GM12878 (cell line): ENCODE data around the gene PPFIA4. TPM values are rescaled to one million over a fixed set of nuclear protein-coding genes. Genes with fewer than 3 reads are reported as not detected.

Source experiments
- ATAC-seq: fragments of 200-7000 bp; cut with Tn5 transposase; 3 replicates; pipeline ENCODE4 v1.9.1; 2020; ENCODE audit warnings: mild to moderate bottlenecking, moderate library complexity
- Bru-seq: library from RNA; stranded (reverse); fragments of 400-500 nt; gene quantifications from one replicate; lab custom pipeline; 2021; lab: Mats Ljungman, UMichigan
- BruChase-seq, 2 experiments: library from RNA; stranded (reverse); fragments of 400-500 nt; gene quantifications; one replicate each; lab custom pipeline; 2021; lab: Mats Ljungman, UMichigan
- BruUV-seq: library from RNA; stranded (reverse); fragments of 400-500 nt; replicated peaks from 2 replicates; lab custom pipeline; 2021; lab: Mats Ljungman, UMichigan
- CTCF ChIA-PET: fragments of 300-600 bp; sonication (Branson Sonifier 250); formaldehyde crosslinking; extraction: SDS; loops from one replicate; lab custom pipeline; 2021; ENCODE audit warnings: inconsistent platforms; lab: Yijun Ruan, JAX
- POLR2A ChIA-PET: fragments of 350-600 bp; formaldehyde crosslinking; extraction: SDS; loops from one replicate; lab custom pipeline; 2021; ENCODE audit warnings: inconsistent platforms; lab: Charles Lee
- RAD21 ChIA-PET: fragments of 300-600 bp; sonication (Branson Sonifier 250); formaldehyde crosslinking; loops from one replicate; lab custom pipeline; 2023; ENCODE audit warnings: antibody characterized with exemption; ENCODE audit not compliant: unreplicated experiment; lab: Charles Lee
- SMC1A ChIA-PET: fragments of 300-600 bp; sonication (Branson Sonifier 250); formaldehyde crosslinking; loops from one replicate; lab custom pipeline; 2023; ENCODE audit not compliant: unreplicated experiment, uncharacterized antibody; lab: Charles Lee
- DNase-seq: peaks from one replicate; pipeline ENCODE4 v3.0.0-alpha.2; 2011; ENCODE audit warnings: low read depth, low spot score
- FAIRE-seq: peaks from 3 replicates; lab custom pipeline; 2011; peaks lifted over from hg19 to GRCh38; lab: Jason Lieb, UNC
- H2AFZ ChIP-seq: 2 replicates; pipeline ENCODE4 v1.6.0; 2011; ENCODE audit warnings: low read depth, low read length, control low read depth; ENCODE audit not compliant: control insufficient read depth
- H3K27ac ChIP-seq: 2 replicates; pipeline ENCODE4 v1.5.1; 2011; ENCODE audit warnings: control low read depth; ENCODE audit not compliant: control insufficient read depth, insufficient read depth
- H3K27me3 ChIP-seq, 2 experiments: replicated peaks in 1 of 2; 2 replicates each; pipeline versions ENCODE4 v1.6.0 to v1.6.1; 2011; ENCODE audit warnings: low read length in 1 of 2; ENCODE audit not compliant: control insufficient read depth in 2 of 2, insufficient read depth in 2 of 2
- H3K36me3 ChIP-seq, 2 experiments: 2 replicates each; pipeline ENCODE4 v1.5.1; 2011; ENCODE audit warnings: low read length in 1 of 2; ENCODE audit not compliant: control insufficient read depth in 2 of 2, insufficient read depth in 2 of 2
- H3K4me1 ChIP-seq: 2 replicates; pipeline ENCODE4 v1.6.1; 2011; ENCODE audit warnings: mild to moderate bottlenecking, low read length, moderate library complexity, mixed read lengths; ENCODE audit not compliant: control insufficient read depth, insufficient read depth
- H3K4me2 ChIP-seq: 2 replicates; pipeline ENCODE4 v1.6.0; 2011; ENCODE audit warnings: control low read depth; ENCODE audit not compliant: control insufficient read depth, insufficient read depth
- H3K4me3 ChIP-seq: fragments of 200-600 bp; sonication (generic); 2 replicates; pipeline ENCODE4 v1.5.1; 2016
- H3K79me2 ChIP-seq: 2 replicates; pipeline ENCODE4 v1.6.0; 2011; ENCODE audit warnings: low read length; ENCODE audit not compliant: control insufficient read depth, insufficient read depth
- H3K9ac ChIP-seq: 2 replicates; pipeline ENCODE4 v1.8.0; 2011; ENCODE audit warnings: low read length, control low read depth, mixed read lengths; ENCODE audit not compliant: control insufficient read depth, insufficient read depth
- H3K9me3 ChIP-seq: replicated peaks from 3 replicates; pipeline ENCODE4 v1.5.1; 2011; ENCODE audit warnings: mild to moderate bottlenecking, low read length; ENCODE audit not compliant: control insufficient read depth, insufficient read depth
- H4K20me1 ChIP-seq: 2 replicates; pipeline ENCODE4 v1.6.0; 2011; ENCODE audit not compliant: control insufficient read depth, insufficient read depth
- BCL11A ChIP-seq: IDR thresholded peaks from 2 replicates; pipeline ENCODE4 v1.6.1; 2011; ENCODE audit warnings: low read depth, low read length
- BHLHE40 ChIP-seq, 2 experiments: fragments of 450-650 bp in 1 of 2; IDR thresholded peaks; 2 replicates each; pipeline ENCODE4 v1.6.1; 2011 to 2017; ENCODE audit warnings: low read depth in 2 of 2, borderline replicate concordance in 1 of 2, improper control_type of control experiment in 1 of 2, low read length in 1 of 2, mild to moderate bottlenecking in 1 of 2
- GATAD2B ChIP-seq: fragments of 450-650 bp; conservative IDR thresholded peaks from 2 replicates; pipeline ENCODE4 v1.6.1; 2017; ENCODE audit warnings: low read depth, mild to moderate bottlenecking, moderate library complexity
- HDAC6 ChIP-seq: fragments of 200-600 bp; sonication (generic); IDR thresholded peaks from one replicate; pipeline ENCODE4 v1.8.0; 2017; ENCODE audit warnings: antibody characterized with exemption; ENCODE audit not compliant: unreplicated experiment
- KLF5 ChIP-seq: fragments of 450-650 bp; IDR thresholded peaks from 2 replicates; pipeline ENCODE4 v1.6.1; 2014; ENCODE audit warnings: mild to moderate bottlenecking; ENCODE audit not compliant: partially characterized antibody
- NR2C2 ChIP-seq: IDR thresholded peaks from 2 replicates; pipeline ENCODE4 v1.6.1; 2011; ENCODE audit warnings: borderline replicate concordance, low read depth; ENCODE audit not compliant: control insufficient read depth, insufficient read length
- POLR2AphosphoS5 ChIP-seq: IDR thresholded peaks from 2 replicates; pipeline ENCODE4 v1.6.1; 2011; ENCODE audit warnings: mild to moderate bottlenecking, low read length, inconsistent platforms
- RAD51 ChIP-seq: fragments of 450-650 bp; IDR thresholded peaks from 2 replicates; pipeline ENCODE4 v1.6.1; 2016; ENCODE audit warnings: moderate library complexity, mild to moderate bottlenecking, inconsistent platforms
- RELA ChIP-seq: fragments of 450-650 bp; IDR thresholded peaks from 2 replicates; pipeline ENCODE4 v1.8.0; 2014; ENCODE audit warnings: borderline replicate concordance; ENCODE audit not compliant: partially characterized antibody
- SUPT20H ChIP-seq: IDR thresholded peaks from 2 replicates; pipeline ENCODE4 v1.6.1; 2011; ENCODE audit warnings: low read depth, mild to moderate bottlenecking, low read length, moderate library complexity, borderline replicate concordance; ENCODE audit not compliant: control insufficient read depth
- USF1 ChIP-seq: IDR thresholded peaks from 2 replicates; pipeline ENCODE4 v1.6.1; 2011; ENCODE audit warnings: borderline replicate concordance, low read depth, mild to moderate bottlenecking, moderate library complexity, mixed read lengths, low read length; ENCODE audit not compliant: insufficient read depth; ENCODE audit errors: extremely low read length
- WGBS: methylation state at CpG from one replicate; pipeline ENCODE4 v1.1.6; 2016; ENCODE audit warnings: low lambda C conversion rate; ENCODE audit not compliant: insufficient replicate concordance, insufficient coverage; ENCODE audit errors: missing lambda C conversion rate; 5-methylcytosine and 5-hydroxymethylcytosine counted together
- in situ Hi-C: fragments of 300-500 bp; cut with MboI; formaldehyde crosslinking; loops from 9 replicates; pipeline ENCODE4 v1.14.3; 2018; ENCODE audit warnings: mixed read lengths
- intact Hi-C: fragments of 100-400 bp; cut with micrococcal nuclease; formaldehyde crosslinking; loops from one replicate; pipeline ENCODE4 v1.14.2; 2022; ENCODE audit not compliant: unreplicated experiment
- long read RNA-seq, 2 experiments: library from polyadenylated mRNA; unstranded; transcript quantifications; one replicate each; pipeline ENCODE4 v2.0.0, GENCODE V29; 2019 to 2020
- polyA minus RNA-seq, 3 experiments: library from RNA; depleted of rRNA, polyadenylated mRNA; stranded (reverse); fragments of >200 nt; gene quantifications; 2 replicates each; pipeline ENCODE4 v1.2.3, GENCODE V29; 2011
- polyA plus RNA-seq, 11 experiments: library from polyadenylated mRNA; depleted of rRNA in 4 of 11; unstranded in 6 of 11; stranded (reverse) in 5 of 11; fragments of >200 nt; fragmentation: Nextera tagmentation in 4 of 11; fragmentation: Illumina TruSeq in 1 of 11; extraction: Ambion mirVana in 4 of 11; extraction: Trizol in 1 of 11; gene quantifications; 1 replicate in 1 of 11; 2 replicates in 10 of 11; pipeline versions ENCODE4 v1.2.1 to v1.2.3, GENCODE V29; 2011 to 2016; ENCODE audit warnings: inconsistent platforms in 2 of 11, missing spikeins in 2 of 11, low read depth in 1 of 11
- total RNA-seq, 4 experiments: library from RNA; depleted of rRNA in 3 of 4; stranded (reverse); fragments of >200 nt in 3 of 4; fragmentation: Illumina TruSeq in 1 of 4; extraction: Trizol in 1 of 4; gene quantifications; 2 replicates each; pipeline versions ENCODE4 v1.2.1 to v1.2.3, GENCODE V29; 2013 to 2021
- TF ChIP-seq, protein P1 (sequence below): fragments of 450-650 bp; IDR thresholded peaks from 2 replicates; pipeline ENCODE4 v1.6.1; 2016; ENCODE audit warnings: mild to moderate bottlenecking, moderate library complexity, borderline replicate concordance
- TF ChIP-seq, protein P2 (sequence below): IDR thresholded peaks from 2 replicates; pipeline ENCODE4 v1.6.1; 2012; ENCODE audit warnings: low read depth, low read length, improper control_type of control experiment

Gene PPFIA4
- 287 and 339 TPM in 2 replicates for total RNA-seq (2013; cell fraction: nucleolus; rRNA removed)
- 0.54 and 0.79 TPM in 2 replicates for total RNA-seq (2014; rRNA removed)
- 0.18 and 0.22 TPM in 2 replicates for total RNA-seq (2014; rRNA removed; fragmentation: Illumina TruSeq; extraction: Trizol)
- total RNA-seq (2021) = 1.1 and 1.5 TPM in 2 replicates
- 10.7 TPM for polyA plus RNA-seq (2011; ENCODE audit: low read depth)
- polyA plus RNA-seq (2011; rRNA removed) = 14.8 and 19.7 TPM in 2 replicates
- 14.5 and 19.9 TPM in 2 replicates for polyA plus RNA-seq (2011; cell fraction: cytosol; rRNA removed)
- polyA plus RNA-seq (2011; cell fraction: nucleus; rRNA removed) = 252 and 384 TPM in 2 replicates
- 22.9 and 25.7 TPM in 2 replicates for polyA plus RNA-seq (2012)
- polyA plus RNA-seq (2014; fragmentation: Illumina TruSeq; extraction: Trizol) = 0.34 and 1.1 TPM in 2 replicates
- polyA plus RNA-seq (2014; fragmentation: Nextera tagmentation; extraction: Ambion mirVana) = under 1 TPM; 0.02 to 0.11 TPM
- 0.74 and 0.88 TPM in 2 replicates for polyA plus RNA-seq (2014; rRNA removed)
- polyA plus RNA-seq (2016; fragmentation: Nextera tagmentation; extraction: Ambion mirVana) = under 1 TPM in 1 of 2 experiments, not detected in 1; 0.04 TPM
- 16.0 and 36.5 TPM in 2 replicates for polyA minus RNA-seq (2011; rRNA and poly(A)+ RNA removed)
- 5.2 and 8.8 TPM in 2 replicates for polyA minus RNA-seq (2011; cell fraction: cytosol; rRNA and poly(A)+ RNA removed)
- 57.1 and 63.0 TPM in 2 replicates for polyA minus RNA-seq (2011; cell fraction: nucleus; rRNA and poly(A)+ RNA removed)
- percentile 67 among the genes with signal in this experiment for Bru-seq, nascent RNA
- BruChase-seq, experiment 1, labeled RNA remaining after a 6-hour chase = percentile 58 among the genes with signal in this experiment
- BruChase-seq, experiment 2, labeled RNA remaining after a 2-hour chase = percentile 64 among the genes with signal in this experiment
- long read RNA-seq, experiment 1 = 0 reads
- long read RNA-seq, experiment 2 = 0 reads

GRCh38 chr1:203026031-203026665 lies at the start of gene PPFIA4:
Gene PPFIA4 (plus strand): TSS chr1:203026491. CDS start chr1:203039009, 12,518 bp downstream.
- ATAC-seq = peak; percentile 96
- ChIA-PET CTCF (interaction anchor here (0.8 to 2.9 kb wide), 6 partner anchors 10 to 241 kb away, joined by 3 to 8 read pairs (median 5); partner anchors contain the start of gene TMEM183A), SMC1A (interaction anchor here (0.7 kb wide), 1 partner anchor 9 kb away, joined by 3 read pairs; no protein-coding TSS in a partner anchor), POLR2A (interaction anchor here (0.7 to 3.0 kb wide), 2 partner anchors 18 to 103 kb away, joined by 3 to 21 read pairs; partner anchors contain the start of gene TMEM183A), RAD21 (interaction anchor here (1.0 to 1.2 kb wide), 3 partner anchors 10 to 244 kb away, joined by 3 to 7 read pairs (median 3); partner anchors contain the start of gene TMEM183A)
- no peak within 1 kb of the TSS for H3K27ac ChIP-seq
- no peaks in the 10 kb centered on the region for H4K20me1 ChIP-seq
- 27% methylated on average over 38 of the region's 52 CpGs for WGBS
- in situ Hi-C loops (no loop called here), intact Hi-C loops (no loop called here)
- peak; percentile 42 for DNase-seq
- peak within 1 kb of the TSS; percentile 93 for H3K4me3 ChIP-seq
- no peaks in the 10 kb centered on the region for H3K9me3 ChIP-seq
- no peaks in the 10 kb centered on the region; a peak in 2 of 4 replicates for H3K27me3 ChIP-seq
- FAIRE-seq = no peak
- no peaks in the 10 kb centered on the region; the same call in none of the 2 replicates for H3K4me1 ChIP-seq
- peak within 1 kb of the TSS; percentile 93 for H2AFZ ChIP-seq
- peaks cover 1 to 12% of the 10 kb centered on the region in 2 experiments for H3K36me3 ChIP-seq
- peak within 1 kb of the TSS; percentile 62 for H3K9ac ChIP-seq
- BruUV-seq = no TSS peak
- H3K79me2 ChIP-seq = peaks cover 2% of the 10 kb centered on the region; the same call in 1 of the 2 replicates
- peak within 1 kb of the TSS; percentile 93 for H3K4me2 ChIP-seq
- peak; percentile 36 for TF ChIP-seq RELA
- peak; percentile 86 for TF ChIP-seq RAD51
- TF ChIP-seq GATAD2B = no peak
- TF ChIP-seq BHLHE40 (IDR thresholded peaks at IDR 0.05; ENCODE audit: borderline replicate concordance in 1 of 2, low read depth in 2 of 2, low read length in 1 of 2) = peak; percentile 95 to 97
- no peak for TF ChIP-seq BCL11A
- TF ChIP-seq, protein P1, sequence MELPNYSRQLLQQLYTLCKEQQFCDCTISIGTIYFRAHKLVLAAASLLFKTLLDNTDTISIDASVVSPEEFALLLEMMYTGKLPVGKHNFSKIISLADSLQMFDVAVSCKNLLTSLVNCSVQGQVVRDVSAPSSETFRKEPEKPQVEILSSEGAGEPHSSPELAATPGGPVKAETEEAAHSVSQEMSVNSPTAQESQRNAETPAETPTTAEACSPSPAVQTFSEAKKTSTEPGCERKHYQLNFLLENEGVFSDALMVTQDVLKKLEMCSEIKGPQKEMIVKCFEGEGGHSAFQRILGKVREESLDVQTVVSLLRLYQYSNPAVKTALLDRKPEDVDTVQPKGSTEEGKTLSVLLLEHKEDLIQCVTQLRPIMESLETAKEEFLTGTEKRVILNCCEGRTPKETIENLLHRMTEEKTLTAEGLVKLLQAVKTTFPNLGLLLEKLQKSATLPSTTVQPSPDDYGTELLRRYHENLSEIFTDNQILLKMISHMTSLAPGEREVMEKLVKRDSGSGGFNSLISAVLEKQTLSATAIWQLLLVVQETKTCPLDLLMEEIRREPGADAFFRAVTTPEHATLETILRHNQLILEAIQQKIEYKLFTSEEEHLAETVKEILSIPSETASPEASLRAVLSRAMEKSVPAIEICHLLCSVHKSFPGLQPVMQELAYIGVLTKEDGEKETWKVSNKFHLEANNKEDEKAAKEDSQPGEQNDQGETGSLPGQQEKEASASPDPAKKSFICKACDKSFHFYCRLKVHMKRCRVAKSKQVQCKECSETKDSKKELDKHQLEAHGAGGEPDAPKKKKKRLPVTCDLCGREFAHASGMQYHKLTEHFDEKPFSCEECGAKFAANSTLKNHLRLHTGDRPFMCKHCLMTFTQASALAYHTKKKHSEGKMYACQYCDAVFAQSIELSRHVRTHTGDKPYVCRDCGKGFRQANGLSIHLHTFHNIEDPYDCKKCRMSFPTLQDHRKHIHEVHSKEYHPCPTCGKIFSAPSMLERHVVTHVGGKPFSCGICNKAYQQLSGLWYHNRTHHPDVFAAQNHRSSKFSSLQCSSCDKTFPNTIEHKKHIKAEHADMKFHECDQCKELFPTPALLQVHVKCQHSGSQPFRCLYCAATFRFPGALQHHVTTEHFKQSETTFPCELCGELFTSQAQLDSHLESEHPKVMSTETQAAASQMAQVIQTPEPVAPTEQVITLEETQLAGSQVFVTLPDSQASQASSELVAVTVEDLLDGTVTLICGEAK = peak; percentile 75
- peak; percentile 18 for TF ChIP-seq KLF5
- TF ChIP-seq, protein P2, sequence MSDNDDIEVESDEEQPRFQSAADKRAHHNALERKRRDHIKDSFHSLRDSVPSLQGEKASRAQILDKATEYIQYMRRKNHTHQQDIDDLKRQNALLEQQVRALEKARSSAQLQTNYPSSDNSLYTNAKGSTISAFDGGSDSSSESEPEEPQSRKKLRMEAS = peak; percentile 93
- peak; percentile 85 for TF ChIP-seq POLR2AphosphoS5
- no peak for TF ChIP-seq SUPT20H
- TF ChIP-seq NR2C2 = no peak
- no peak for TF ChIP-seq HDAC6
- TF ChIP-seq USF1 = peak; percentile 93
